ENCODE results near the gene SLC7A6. TPM values are rescaled to one million over a fixed set of nuclear protein-coding genes. Genes with fewer than 3 reads are reported as not detected.
A peak's percentile ranks its signal among the peaks of the same experiment; 100 is the strongest.

Gene SLC7A6
- total and polyA plus RNA-seq, 2 of the 13 experiments (the other 11 are each of a cell fraction or from before 2014, with no cell fraction given): 35.8 to 70.8 TPM

DNA sequence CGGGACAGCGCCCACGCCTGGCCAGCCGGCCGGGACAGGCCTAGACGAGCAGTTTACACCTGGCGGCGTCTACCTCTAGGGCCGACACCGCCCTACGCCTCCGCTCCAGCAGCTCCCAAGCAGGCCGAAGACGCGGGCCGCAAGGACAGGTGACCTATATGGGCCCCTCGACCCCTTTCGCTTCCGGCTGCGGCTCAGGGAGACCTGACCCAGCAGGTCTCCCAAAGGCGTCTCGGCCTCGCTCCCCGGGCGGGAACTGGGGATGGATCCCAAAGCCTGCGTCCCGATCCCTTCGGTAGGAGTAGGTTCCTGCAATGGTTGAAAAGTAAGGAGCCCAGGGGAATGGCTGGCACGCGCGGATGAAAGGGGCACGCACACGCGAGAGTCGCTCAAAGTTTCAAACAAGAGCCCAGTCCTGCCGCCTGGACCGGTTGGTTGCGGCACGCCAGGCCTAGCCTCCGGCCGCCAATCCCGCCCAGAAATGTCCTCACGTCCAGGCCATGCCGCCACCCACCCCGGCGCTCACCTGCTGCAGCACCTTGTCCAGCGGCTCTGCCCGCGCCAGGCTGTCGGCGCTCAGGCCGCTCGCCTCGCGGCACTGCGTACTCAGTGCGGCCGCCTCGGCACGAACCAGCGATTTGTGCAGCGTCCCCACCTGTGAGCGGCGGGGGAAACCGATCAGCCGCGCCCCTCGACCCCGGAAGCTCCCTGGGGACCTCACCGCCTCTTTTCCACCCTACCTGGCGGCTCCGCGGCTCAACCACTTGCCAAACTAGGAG is 29.0 kb upstream of the SLC7A6 start (continued):
- 0 out of 2 replicates have a peak, but pooled peaks have one; percentile 83 for TF ChIP-seq ZNF33A (CRISPR knock-in tag; IDR thresholded peaks at IDR 0.05; ENCODE audit: borderline replicate concordance)
- no peak for TF ChIP-seq MAFK (conservative IDR thresholded peaks at IDR 0.05 in 1 of 2, IDR thresholded peaks at IDR 0.05 in 1 of 2; ENCODE audit: low read length in 2 of 2)
- no peak for TF ChIP-seq CEBPB (IDR thresholded peaks at IDR 0.05; ENCODE audit: borderline replicate concordance, low read depth, low read length)
- TF ChIP-seq CBX1 (IDR thresholded peaks at IDR 0.05; ENCODE audit: low read depth): no peak
- TF ChIP-seq, protein P1, sequence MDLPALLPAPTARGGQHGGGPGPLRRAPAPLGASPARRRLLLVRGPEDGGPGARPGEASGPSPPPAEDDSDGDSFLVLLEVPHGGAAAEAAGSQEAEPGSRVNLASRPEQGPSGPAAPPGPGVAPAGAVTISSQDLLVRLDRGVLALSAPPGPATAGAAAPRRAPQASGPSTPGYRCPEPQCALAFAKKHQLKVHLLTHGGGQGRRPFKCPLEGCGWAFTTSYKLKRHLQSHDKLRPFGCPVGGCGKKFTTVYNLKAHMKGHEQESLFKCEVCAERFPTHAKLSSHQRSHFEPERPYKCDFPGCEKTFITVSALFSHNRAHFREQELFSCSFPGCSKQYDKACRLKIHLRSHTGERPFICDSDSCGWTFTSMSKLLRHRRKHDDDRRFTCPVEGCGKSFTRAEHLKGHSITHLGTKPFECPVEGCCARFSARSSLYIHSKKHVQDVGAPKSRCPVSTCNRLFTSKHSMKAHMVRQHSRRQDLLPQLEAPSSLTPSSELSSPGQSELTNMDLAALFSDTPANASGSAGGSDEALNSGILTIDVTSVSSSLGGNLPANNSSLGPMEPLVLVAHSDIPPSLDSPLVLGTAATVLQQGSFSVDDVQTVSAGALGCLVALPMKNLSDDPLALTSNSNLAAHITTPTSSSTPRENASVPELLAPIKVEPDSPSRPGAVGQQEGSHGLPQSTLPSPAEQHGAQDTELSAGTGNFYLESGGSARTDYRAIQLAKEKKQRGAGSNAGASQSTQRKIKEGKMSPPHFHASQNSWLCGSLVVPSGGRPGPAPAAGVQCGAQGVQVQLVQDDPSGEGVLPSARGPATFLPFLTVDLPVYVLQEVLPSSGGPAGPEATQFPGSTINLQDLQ (CRISPR knock-in tag; IDR thresholded peaks at IDR 0.05): no peak
- no peak for TF ChIP-seq ARNT (IDR thresholded peaks at IDR 0.05)
- TF ChIP-seq ZNF713 (CRISPR knock-in tag; IDR thresholded peaks at IDR 0.05): peak; percentile 81; the same call in 1 of the 2 replicates
- TF ChIP-seq, protein P2, sequence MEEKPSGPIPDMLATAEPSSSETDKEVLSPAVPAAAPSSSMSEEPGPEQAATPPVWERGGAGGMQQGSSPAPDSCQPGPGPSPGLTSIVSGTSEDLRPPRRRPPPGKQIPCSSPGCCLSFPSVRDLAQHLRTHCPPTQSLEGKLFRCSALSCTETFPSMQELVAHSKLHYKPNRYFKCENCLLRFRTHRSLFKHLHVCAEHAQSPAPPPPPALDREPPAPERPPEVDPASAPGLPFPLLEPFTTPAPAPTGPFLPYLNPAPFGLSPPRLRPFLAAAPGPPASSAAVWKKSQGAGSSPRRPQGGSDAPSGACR (CRISPR knock-in tag; IDR thresholded peaks at IDR 0.05): no peak
- peak; percentile 12; the same call in 1 of the 2 replicates for TF ChIP-seq ZNF280B (CRISPR knock-in tag; IDR thresholded peaks at IDR 0.05; ENCODE audit: borderline replicate concordance)
- no peak for TF ChIP-seq RFXANK (CRISPR knock-in tag; IDR thresholded peaks at IDR 0.05)
- TF ChIP-seq ZFP37 (CRISPR knock-in tag; IDR thresholded peaks at IDR 0.05; ENCODE audit: borderline replicate concordance): no peak
- TF ChIP-seq SP2 (CRISPR knock-in tag; IDR thresholded peaks at IDR 0.05): 0 out of 2 replicates have a peak, but pooled peaks have one; percentile 11
- no peak for TF ChIP-seq ZNF720 (CRISPR knock-in tag; IDR thresholded peaks at IDR 0.05)
- 0 out of 2 replicates have a peak, but pooled peaks have one; percentile 8 for TF ChIP-seq RFXAP (CRISPR knock-in tag; IDR thresholded peaks at IDR 0.05; ENCODE audit: borderline replicate concordance)
- peak; percentile 73; the same call in 1 of the 2 replicates for TF ChIP-seq ZNF879 (CRISPR knock-in tag; IDR thresholded peaks at IDR 0.05)
- peak; percentile 40; the same call in 1 of the 2 replicates for TF ChIP-seq SP5 (CRISPR knock-in tag; IDR thresholded peaks at IDR 0.05; ENCODE audit: borderline replicate concordance, low read depth)
- 0 out of 2 replicates have a peak, but pooled peaks have one; percentile 2 for TF ChIP-seq ZSCAN9 (CRISPR knock-in tag; IDR thresholded peaks at IDR 0.05; ENCODE audit: borderline replicate concordance)
- TF ChIP-seq NCOA1 (CRISPR knock-in tag; IDR thresholded peaks at IDR 0.05): peak; percentile 21; the same call in 1 of the 2 replicates
- peak; percentile 9 for TF ChIP-seq ARNT2 (CRISPR knock-in tag; IDR thresholded peaks at IDR 0.05; ENCODE audit: low read depth)
- peak; percentile 77 for TF ChIP-seq ZNF350 (CRISPR knock-in tag; IDR thresholded peaks at IDR 0.05; ENCODE audit: borderline replicate concordance, low read depth)
- no peak for TF ChIP-seq SIX4 (CRISPR knock-in tag; IDR thresholded peaks at IDR 0.05)
- TF ChIP-seq NONO (IDR thresholded peaks at IDR 0.05): no peak
- 0 out of 2 replicates have a peak, but pooled peaks have one; percentile 46 for TF ChIP-seq NONO (CRISPR knock-in tag; conservative IDR thresholded peaks at IDR 0.05)
